Hepatocyte (in vitro differentiated cells): ENCODE data around the gene TBC1D1.

Experiments used
- EZH2 ChIP-seq: fragments of 200-600 bp; sonication (generic); IDR thresholded peaks from 2 replicates; pipeline ENCODE4 v1.6.1; 2016; ENCODE audit warnings: antibody characterized with exemption, mild to moderate bottlenecking, borderline replicate concordance
- EZH2phosphoT487 ChIP-seq: fragments of 200-600 bp; sonication (generic); IDR thresholded peaks from one replicate; pipeline ENCODE4 v1.6.1; 2018; ENCODE audit warnings: antibody characterized with exemption, mild to moderate bottlenecking, low read depth, moderate library complexity; ENCODE audit not compliant: unreplicated experiment, severe bottlenecking
- TF ChIP-seq, protein P1 (sequence below): fragments of 200-600 bp; sonication (generic); IDR thresholded peaks from 2 replicates; pipeline ENCODE4 v1.5.1; 2016; ENCODE audit warnings: antibody characterized with exemption, mild to moderate bottlenecking; ENCODE audit not compliant: poor library complexity

DNA sequence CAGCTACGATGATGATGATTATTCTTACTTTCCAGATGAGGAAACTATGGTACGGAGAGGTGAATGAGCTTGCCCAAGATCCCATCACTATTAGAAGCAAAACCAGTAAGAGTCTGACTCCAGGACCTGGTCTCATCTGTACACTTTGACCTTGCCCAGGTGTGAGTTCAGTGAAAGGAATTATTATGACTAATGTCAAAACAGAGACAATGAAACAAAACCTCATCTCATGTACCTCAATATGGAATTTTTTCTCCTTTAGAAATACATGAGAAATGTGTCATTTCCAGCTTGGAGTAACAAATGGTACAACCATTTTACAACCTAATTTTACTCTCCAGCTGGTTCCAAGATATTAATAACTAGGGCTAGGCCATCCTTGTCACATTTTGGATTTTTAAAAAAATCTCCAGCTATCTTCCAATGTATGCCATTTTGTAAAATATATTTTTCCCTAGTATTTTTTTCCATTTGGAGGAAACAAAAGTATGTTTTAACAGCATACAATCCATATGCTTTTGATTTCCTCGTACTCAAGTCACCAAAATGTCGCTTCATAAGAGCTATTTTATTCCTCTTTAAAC, 283.1 kb downstream of the TBC1D1 start:
- TF ChIP-seq, protein P1, sequence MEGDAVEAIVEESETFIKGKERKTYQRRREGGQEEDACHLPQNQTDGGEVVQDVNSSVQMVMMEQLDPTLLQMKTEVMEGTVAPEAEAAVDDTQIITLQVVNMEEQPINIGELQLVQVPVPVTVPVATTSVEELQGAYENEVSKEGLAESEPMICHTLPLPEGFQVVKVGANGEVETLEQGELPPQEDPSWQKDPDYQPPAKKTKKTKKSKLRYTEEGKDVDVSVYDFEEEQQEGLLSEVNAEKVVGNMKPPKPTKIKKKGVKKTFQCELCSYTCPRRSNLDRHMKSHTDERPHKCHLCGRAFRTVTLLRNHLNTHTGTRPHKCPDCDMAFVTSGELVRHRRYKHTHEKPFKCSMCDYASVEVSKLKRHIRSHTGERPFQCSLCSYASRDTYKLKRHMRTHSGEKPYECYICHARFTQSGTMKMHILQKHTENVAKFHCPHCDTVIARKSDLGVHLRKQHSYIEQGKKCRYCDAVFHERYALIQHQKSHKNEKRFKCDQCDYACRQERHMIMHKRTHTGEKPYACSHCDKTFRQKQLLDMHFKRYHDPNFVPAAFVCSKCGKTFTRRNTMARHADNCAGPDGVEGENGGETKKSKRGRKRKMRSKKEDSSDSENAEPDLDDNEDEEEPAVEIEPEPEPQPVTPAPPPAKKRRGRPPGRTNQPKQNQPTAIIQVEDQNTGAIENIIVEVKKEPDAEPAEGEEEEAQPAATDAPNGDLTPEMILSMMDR, result no peak
- no peak for TF ChIP-seq EZH2
- TF ChIP-seq EZH2phosphoT487, result no peak
